PFSK-1 (cell line): ENCODE data around the gene FAF1.

Source experiments
- FOXP2 ChIP-seq: optimal IDR thresholded peaks from 2 replicates; pipeline ENCODE3; 2011; ENCODE audit warnings: borderline replicate concordance, control low read depth, inconsistent platforms; ENCODE audit not compliant: insufficient read depth; ENCODE audit errors: extremely low read length, extremely low read depth
- POLR2AphosphoS5 ChIP-seq: IDR thresholded peaks from 2 replicates; pipeline ENCODE4 v1.6.1; 2012; ENCODE audit warnings: low read depth, mild to moderate bottlenecking, control low read depth, low read length, moderate library complexity
- REST ChIP-seq, 2 experiments: IDR thresholded peaks; 2 replicates each; pipeline versions ENCODE4 v1.6.1 to v1.8.0; 2011 to 2012; ENCODE audit warnings: low read depth in 2 of 2, low read length in 2 of 2, control low read depth in 1 of 2, inconsistent platforms in 1 of 2, mild to moderate bottlenecking in 1 of 2, moderate library complexity in 1 of 2; ENCODE audit not compliant: insufficient read depth in 1 of 2
- SIN3A ChIP-seq: IDR thresholded peaks from 2 replicates; pipeline ENCODE4 v1.6.1; 2012; ENCODE audit warnings: mild to moderate bottlenecking, low read length, moderate library complexity, borderline replicate concordance; ENCODE audit not compliant: insufficient read depth
- TAF1 ChIP-seq: IDR thresholded peaks from 2 replicates; pipeline ENCODE4 v1.6.1; 2012; ENCODE audit warnings: low read length, control low read depth, borderline replicate concordance; ENCODE audit not compliant: insufficient read depth

The FAF1 gene

DNA sequence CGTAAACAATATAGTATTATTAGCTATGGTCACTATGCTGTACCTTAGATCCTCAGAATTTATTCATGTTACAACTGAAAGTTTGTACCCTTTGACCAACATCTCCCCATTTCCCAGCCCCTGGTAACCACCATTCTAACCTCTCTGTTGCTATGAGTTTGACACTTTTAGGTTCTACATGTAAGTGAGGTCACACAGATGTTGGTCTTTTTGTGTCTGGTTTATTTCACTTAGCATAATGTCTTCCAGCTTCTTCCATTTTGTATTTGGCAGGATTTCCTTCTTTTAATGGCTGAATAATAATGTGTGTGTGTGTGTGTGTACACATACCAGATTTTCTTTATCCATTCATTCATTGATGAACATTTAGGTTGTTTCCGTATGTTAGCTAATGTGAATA is 139.5 kb downstream of the FAF1 start:
- TF ChIP-seq TAF1 (no peak), FOXP2 (no peak), POLR2AphosphoS5 (no peak), SIN3A (no peak), REST (IDR thresholded peaks at IDR 0.05; ENCODE audit: insufficient read depth in 1 of 2, low read depth in 2 of 2, low read length in 2 of 2) (no peak)

DNA sequence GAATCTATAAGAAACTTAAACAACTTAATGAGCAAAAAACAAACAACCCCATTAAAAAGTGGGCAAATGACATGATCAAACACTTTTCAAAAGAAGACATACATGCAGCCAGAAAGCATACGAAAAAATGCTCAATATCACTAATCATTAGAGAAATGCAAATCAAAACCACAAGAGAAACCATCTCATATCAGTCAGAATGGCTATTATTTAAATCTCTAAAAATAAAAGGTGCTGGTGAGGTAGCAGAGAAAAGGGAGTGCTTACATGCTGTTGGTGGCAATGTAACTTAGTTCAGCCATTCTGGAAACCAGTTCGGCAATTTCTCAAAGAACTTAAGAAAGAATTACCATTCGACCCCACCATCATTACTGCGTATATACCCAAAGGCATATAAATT is 147.7 kb downstream of the FAF1 start:
- TF ChIP-seq TAF1 (no peak), SIN3A (no peak), FOXP2 (no peak), REST (IDR thresholded peaks at IDR 0.05; ENCODE audit: insufficient read depth in 1 of 2, low read depth in 2 of 2, low read length in 2 of 2) (no peak)

GRCh38 chr1:50808296-50808695 is 151.8 kb downstream of the FAF1 start:
- no peak for TF ChIP-seq TAF1
- no peak for TF ChIP-seq POLR2AphosphoS5
- no peak for TF ChIP-seq FOXP2
- TF ChIP-seq REST (IDR thresholded peaks at IDR 0.05; ENCODE audit: insufficient read depth in 1 of 2, low read depth in 2 of 2, low read length in 2 of 2) = no peak
- TF ChIP-seq SIN3A = no peak

DNA sequence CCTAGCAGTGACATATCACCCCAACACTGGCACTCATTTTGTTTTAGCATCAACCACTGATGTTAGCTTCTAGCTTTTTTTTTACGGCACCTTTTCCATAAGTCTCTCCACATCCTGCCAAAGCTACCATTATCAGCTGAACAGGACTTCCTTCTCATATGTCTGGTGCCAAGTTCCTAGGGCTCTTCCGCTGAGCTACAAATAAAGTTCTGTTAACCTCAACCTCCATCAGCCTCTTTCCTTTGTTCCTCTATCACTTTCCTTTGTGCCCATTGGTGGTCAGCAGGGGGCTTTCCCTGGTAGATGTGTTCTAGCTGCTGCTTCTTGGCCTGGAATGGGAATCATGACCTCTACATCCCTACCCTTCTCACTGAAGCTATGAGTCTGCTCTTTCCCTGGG is 163.8 kb downstream of the FAF1 start:
- TF ChIP-seq TAF1 = no peak
- TF ChIP-seq POLR2AphosphoS5 = no peak
- TF ChIP-seq REST (IDR thresholded peaks at IDR 0.05; ENCODE audit: insufficient read depth in 1 of 2, low read depth in 2 of 2, low read length in 2 of 2) = no peak
- no peak for TF ChIP-seq FOXP2
- no peak for TF ChIP-seq SIN3A

DNA sequence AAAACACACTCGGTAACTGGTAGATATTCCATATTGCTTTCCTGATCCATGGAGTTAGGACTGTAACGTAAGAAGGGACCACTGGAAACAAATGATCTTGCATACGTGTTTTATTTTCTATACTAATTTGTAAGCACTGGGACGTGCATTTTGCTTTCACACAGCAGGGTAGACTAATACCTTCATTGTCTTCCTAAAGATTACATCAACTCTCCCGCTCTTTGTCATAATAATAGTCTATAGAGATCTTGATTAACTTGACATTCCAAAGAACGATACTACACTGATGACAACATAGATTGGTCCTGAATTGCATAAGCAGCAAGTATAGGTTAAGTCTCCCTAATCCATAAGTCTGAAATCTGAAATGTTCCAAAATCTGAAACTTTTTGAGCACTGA is 166.5 kb downstream of the FAF1 start:
- no peak for TF ChIP-seq POLR2AphosphoS5
- TF ChIP-seq TAF1 = no peak
- no peak for TF ChIP-seq SIN3A
- no peak for TF ChIP-seq FOXP2
- TF ChIP-seq REST (IDR thresholded peaks at IDR 0.05; ENCODE audit: insufficient read depth in 1 of 2, low read depth in 2 of 2, low read length in 2 of 2) = no peak
